22Rv1 (cell line): ENCODE data around the gene NOXRED1.

ENCODE experiments used
- ZFX ChIP-seq: fragments of 450-650 bp; IDR thresholded peaks from 2 replicates; pipeline ENCODE4 v1.6.1; 2017; ENCODE audit warnings: antibody characterized with exemption, borderline replicate concordance
- TF ChIP-seq, protein P1 (sequence below): fragments of 450-650 bp; IDR thresholded peaks from 2 replicates; pipeline ENCODE4 v1.5.1; 2017; ENCODE audit warnings: mild to moderate bottlenecking

- TF ChIP-seq, protein P1, sequence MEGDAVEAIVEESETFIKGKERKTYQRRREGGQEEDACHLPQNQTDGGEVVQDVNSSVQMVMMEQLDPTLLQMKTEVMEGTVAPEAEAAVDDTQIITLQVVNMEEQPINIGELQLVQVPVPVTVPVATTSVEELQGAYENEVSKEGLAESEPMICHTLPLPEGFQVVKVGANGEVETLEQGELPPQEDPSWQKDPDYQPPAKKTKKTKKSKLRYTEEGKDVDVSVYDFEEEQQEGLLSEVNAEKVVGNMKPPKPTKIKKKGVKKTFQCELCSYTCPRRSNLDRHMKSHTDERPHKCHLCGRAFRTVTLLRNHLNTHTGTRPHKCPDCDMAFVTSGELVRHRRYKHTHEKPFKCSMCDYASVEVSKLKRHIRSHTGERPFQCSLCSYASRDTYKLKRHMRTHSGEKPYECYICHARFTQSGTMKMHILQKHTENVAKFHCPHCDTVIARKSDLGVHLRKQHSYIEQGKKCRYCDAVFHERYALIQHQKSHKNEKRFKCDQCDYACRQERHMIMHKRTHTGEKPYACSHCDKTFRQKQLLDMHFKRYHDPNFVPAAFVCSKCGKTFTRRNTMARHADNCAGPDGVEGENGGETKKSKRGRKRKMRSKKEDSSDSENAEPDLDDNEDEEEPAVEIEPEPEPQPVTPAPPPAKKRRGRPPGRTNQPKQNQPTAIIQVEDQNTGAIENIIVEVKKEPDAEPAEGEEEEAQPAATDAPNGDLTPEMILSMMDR: no peak
- no peak for TF ChIP-seq ZFX
These were observed 1.5 kb upstream of the NOXRED1 start for GRCh38 chr14:77424862-77425261.
